Loucy (cell line): ENCODE data around the gene PPIL4.

Source experiments
- H2AFZ ChIP-seq: fragments of 200-600 bp; sonication (generic); 2 replicates; pipeline ENCODE4 v1.6.0; 2016; ENCODE audit warnings: antibody characterized with exemption, mild to moderate bottlenecking, low read length, moderate library complexity
- H3F3A ChIP-seq: fragments of 200-600 bp; 2 replicates; pipeline ENCODE4 v1.6.0; 2016; ENCODE audit warnings: antibody characterized with exemption, low read depth, mild to moderate bottlenecking
- H3K27me3 ChIP-seq: fragments of 200-600 bp; sonication (generic); 2 replicates; pipeline ENCODE4 v1.6.1; 2014; ENCODE audit warnings: low read length, mild to moderate bottlenecking; ENCODE audit not compliant: insufficient read depth, poor library complexity, severe bottlenecking
- H3K36me3 ChIP-seq: fragments of 200-600 bp; sonication (generic); 2 replicates; pipeline ENCODE4 v1.6.1; 2016; ENCODE audit warnings: low read length; ENCODE audit not compliant: insufficient read depth
- H3K4me1 ChIP-seq: fragments of 200-600 bp; sonication (generic); 2 replicates; pipeline ENCODE4 v1.5.1; 2014; ENCODE audit warnings: low read length, mild to moderate bottlenecking; ENCODE audit not compliant: insufficient read depth, poor library complexity, severe bottlenecking
- H3K4me2 ChIP-seq: fragments of 200-600 bp; sonication (generic); 2 replicates; pipeline ENCODE4 v1.6.0; 2014; ENCODE audit warnings: antibody characterized with exemption, low read length, low read depth, mild to moderate bottlenecking; ENCODE audit not compliant: poor library complexity, severe bottlenecking
- H3K4me3 ChIP-seq: fragments of 200-600 bp; sonication (generic); 2 replicates; pipeline ENCODE4 v1.5.1; 2014; ENCODE audit warnings: low read length, mild to moderate bottlenecking, mixed read lengths; ENCODE audit not compliant: poor library complexity, severe bottlenecking
- H3K79me2 ChIP-seq: fragments of 200-600 bp; sonication (generic); 2 replicates; pipeline ENCODE4 v1.6.1; 2014; ENCODE audit warnings: low read length; ENCODE audit not compliant: insufficient read depth
- H3K9ac ChIP-seq: fragments of 200-600 bp; sonication (generic); 2 replicates; pipeline ENCODE4 v1.6.0; 2014; ENCODE audit warnings: mild to moderate bottlenecking, low read depth, low read length, moderate library complexity; ENCODE audit not compliant: poor library complexity, severe bottlenecking
- H3K9me2 ChIP-seq: fragments of 200-600 bp; sonication (generic); replicated peaks from 2 replicates; pipeline ENCODE4 v1.6.1; 2016; ENCODE audit warnings: low read depth, low read length, mixed read lengths
- H3K9me3 ChIP-seq: fragments of 200-600 bp; sonication (generic); 2 replicates; pipeline ENCODE4 v1.6.1; 2014; ENCODE audit warnings: mild to moderate bottlenecking, antibody characterized with exemption, low read length, low read depth; ENCODE audit not compliant: insufficient read depth
- H4K20me1 ChIP-seq: fragments of 200-600 bp; sonication (generic); 2 replicates; pipeline ENCODE4 v1.6.0; 2014; ENCODE audit warnings: antibody characterized with exemption, low read length, mild to moderate bottlenecking; ENCODE audit not compliant: insufficient read depth, poor library complexity, severe bottlenecking
- CTCF ChIP-seq: fragments of 200-600 bp; sonication (generic); conservative IDR thresholded peaks from 2 replicates; pipeline ENCODE4 v1.5.1; 2014; ENCODE audit warnings: mild to moderate bottlenecking, antibody characterized with exemption, low read length
- EZH2phosphoT487 ChIP-seq: fragments of 200-600 bp; IDR thresholded peaks from 2 replicates; pipeline ENCODE4 v1.6.1; 2018; ENCODE audit warnings: antibody characterized with exemption, mild to moderate bottlenecking, moderate library complexity, borderline replicate concordance

Gene PPIL4

GRCh38 chr6:149472241-149472640, 73.6 kb downstream of the PPIL4 start:
- Histone ChIP-seq H3F3A (no peaks in the 10 kb centered on the region), H3K9me3 (no peaks in the 10 kb centered on the region), H4K20me1 (no peaks in the 10 kb centered on the region), H3K4me1 (no peaks in the 10 kb centered on the region), H3K9ac (no peak overlapping the region), H3K79me2 (no peaks in the 10 kb centered on the region), H3K4me3 (no peak overlapping the region), H3K4me2 (no peak overlapping the region), H3K27me3 (no peaks in the 10 kb centered on the region), H2AFZ (no peak overlapping the region), H3K36me3 (no peaks in the 10 kb centered on the region), H3K9me2 (no peaks in the 10 kb centered on the region)
- TF ChIP-seq CTCF (no peak), EZH2phosphoT487 (no peak)

- Histone ChIP-seq H3K79me2 (no peaks in the 10 kb centered on the region), H3K4me2 (no peak overlapping the region)
- no peak for TF ChIP-seq EZH2phosphoT487
- no peak for TF ChIP-seq CTCF
Observed at GRCh38 chr6:149471801-149472200, 74.0 kb downstream of the PPIL4 start.

GRCh38 chr6:149470948-149471347, 74.9 kb downstream of the PPIL4 start:
- TF ChIP-seq CTCF (no peak), EZH2phosphoT487 (no peak)

More at GRCh38 chr6:149471801-149472200, 74.0 kb downstream of the PPIL4 start:
- H3F3A ChIP-seq: no peaks in the 10 kb centered on the region
- no peak overlapping the region for H3K4me3 ChIP-seq
- no peaks in the 10 kb centered on the region for H4K20me1 ChIP-seq
- no peak overlapping the region for H2AFZ ChIP-seq
- H3K36me3 ChIP-seq: no peaks in the 10 kb centered on the region
- H3K4me1 ChIP-seq: no peaks in the 10 kb centered on the region
- no peaks in the 10 kb centered on the region for H3K27me3 ChIP-seq
- no peak overlapping the region for H3K9ac ChIP-seq
- no peaks in the 10 kb centered on the region for H3K9me3 ChIP-seq
- no peaks in the 10 kb centered on the region for H3K9me2 ChIP-seq

More at GRCh38 chr6:149470948-149471347, 74.9 kb downstream of the PPIL4 start:
- H3K4me3 ChIP-seq: no peak overlapping the region
- H3K9me2 ChIP-seq: no peaks in the 10 kb centered on the region
- H3K9ac ChIP-seq: no peak overlapping the region
- H3K4me1 ChIP-seq: no peaks in the 10 kb centered on the region
- H3K4me2 ChIP-seq: no peak overlapping the region
- no peaks in the 10 kb centered on the region for H3K36me3 ChIP-seq
- no peaks in the 10 kb centered on the region for H3F3A ChIP-seq
- no peaks in the 10 kb centered on the region for H4K20me1 ChIP-seq
- H2AFZ ChIP-seq: no peak overlapping the region
- H3K27me3 ChIP-seq: no peaks in the 10 kb centered on the region
- H3K9me3 ChIP-seq: no peaks in the 10 kb centered on the region
- no peaks in the 10 kb centered on the region for H3K79me2 ChIP-seq
